Hippocampal formation (tissue), 2 donors: Measurements from ENCODE around the gene CNOT6.

Experiments used
- DNase-seq, 2 donors: peaks; one replicate each; lab custom pipeline; 2025; lab: John Stamatoyannopoulos, UW

The CNOT6 gene

DNA sequence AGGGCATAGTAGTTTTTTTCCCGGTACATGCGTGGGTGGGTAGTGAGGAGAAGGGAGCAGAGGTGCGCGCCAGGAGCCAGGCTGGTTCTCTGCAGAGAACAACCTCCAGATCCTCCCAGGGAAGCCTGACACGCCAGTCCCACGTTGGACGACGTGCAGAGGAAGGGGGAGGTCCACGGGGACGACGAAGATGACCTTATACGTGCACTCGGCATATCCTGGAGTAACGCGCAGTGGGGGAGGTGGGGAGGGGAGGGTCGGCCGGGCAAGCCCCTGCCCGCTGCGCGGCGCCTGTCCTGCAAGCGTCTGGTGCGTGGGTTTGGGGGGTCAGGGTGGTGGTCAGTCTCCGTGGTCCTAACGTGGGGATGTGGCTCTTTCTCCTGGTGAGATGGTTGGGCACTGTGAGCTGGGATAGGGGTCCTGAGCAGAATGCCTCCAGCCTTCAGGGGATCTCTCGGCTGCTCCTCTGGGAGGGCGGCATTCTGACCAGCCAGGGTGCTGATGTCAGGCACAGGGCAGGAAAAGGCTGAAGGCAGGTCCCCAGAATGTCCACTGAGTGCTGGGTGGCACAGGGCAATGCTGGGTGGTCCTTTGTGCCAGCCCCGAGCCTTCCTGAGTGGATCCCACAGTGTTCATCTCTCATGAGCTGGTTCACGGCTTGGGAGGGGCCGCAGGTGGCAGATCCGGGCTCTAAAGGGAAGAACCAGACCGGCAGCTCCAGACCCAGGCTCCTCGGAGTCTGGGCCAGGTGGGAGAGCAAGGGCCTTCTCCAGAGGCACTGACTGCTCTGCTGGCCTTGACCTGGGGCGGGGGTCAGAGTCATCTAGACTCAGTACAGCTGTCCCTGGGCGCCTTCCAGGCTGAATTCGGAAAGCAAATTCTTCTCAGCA, 107.7 kb downstream of the CNOT6 start:
- DNase-seq = no peak

DNA sequence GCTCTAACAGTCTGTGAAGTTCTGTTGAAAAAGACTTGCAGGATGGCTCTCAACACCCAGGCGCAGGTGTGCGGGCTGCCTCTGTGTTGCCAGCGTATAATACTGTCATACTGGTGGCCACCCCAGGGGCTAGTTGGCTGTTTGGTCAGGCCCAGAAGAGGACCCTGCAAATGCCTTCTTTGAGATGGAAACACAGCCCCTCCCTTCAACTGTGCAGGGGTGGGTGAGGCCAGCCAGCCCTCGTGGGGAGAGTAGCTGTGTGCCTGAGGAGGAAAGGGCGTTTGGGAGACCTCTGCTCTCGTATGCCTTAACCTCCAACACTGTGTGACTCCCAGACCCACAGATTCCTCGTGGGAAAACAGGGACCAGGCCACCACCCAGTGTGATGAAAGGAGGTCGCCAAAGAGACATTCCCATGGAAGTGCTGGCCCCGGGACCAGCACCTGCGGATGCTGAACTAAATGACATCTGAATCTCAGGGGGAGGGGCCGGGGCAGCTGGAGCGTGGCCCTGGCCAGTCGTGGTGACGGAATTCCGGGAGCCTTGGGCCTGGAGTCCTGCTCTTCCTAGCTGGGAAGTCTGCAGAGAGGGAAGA, 108.4 kb downstream of the CNOT6 start:
- DNase-seq = no peak

DNA sequence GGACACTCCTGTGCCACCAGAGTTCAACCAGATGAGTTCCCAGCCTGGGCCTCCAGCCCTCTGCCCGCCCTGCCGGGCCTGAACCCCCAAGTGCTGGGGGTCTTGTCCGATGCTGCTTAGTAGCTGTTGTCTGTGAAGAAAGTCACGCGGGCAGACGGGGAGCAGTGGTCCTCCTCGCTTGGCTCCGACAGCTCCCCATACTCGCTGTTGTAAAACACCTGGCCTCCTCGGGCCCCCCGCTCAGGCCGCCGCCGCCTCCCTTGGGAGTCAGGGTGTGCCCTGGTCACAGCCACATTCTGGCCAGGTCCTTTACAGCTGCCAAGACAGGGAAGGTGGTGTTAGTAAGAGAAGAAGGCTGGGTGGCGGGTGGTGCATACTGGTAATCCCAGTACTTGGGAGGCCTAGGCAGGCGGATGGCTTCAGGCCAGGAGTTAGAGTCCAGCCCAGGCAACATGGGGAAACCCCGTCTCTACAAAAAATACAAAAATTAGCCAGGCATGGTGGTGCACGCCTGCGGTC, 109.0 kb downstream of the CNOT6 start:
- DNase-seq = no peak

DNA sequence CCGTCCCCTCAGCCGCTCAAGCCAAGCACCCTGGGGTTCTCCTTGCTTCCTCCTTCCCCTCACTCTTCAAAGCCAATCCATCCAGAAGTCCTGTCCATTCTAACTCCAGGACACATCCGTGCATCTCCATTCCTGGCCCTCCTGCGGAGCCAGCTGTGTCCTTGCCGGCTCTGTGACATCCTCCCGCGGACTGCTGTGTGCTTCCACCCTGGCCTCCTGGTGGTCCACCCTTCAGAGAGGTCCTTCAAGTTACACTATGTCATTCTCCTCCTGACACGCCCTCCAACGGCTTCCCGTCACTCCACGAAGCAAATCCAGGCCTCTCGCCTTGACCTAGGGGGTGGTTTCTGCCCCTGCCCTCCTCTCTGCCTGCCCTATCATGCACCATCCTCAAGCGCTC, 110.1 kb downstream of the CNOT6 start:
- DNase-seq = no peak

DNA sequence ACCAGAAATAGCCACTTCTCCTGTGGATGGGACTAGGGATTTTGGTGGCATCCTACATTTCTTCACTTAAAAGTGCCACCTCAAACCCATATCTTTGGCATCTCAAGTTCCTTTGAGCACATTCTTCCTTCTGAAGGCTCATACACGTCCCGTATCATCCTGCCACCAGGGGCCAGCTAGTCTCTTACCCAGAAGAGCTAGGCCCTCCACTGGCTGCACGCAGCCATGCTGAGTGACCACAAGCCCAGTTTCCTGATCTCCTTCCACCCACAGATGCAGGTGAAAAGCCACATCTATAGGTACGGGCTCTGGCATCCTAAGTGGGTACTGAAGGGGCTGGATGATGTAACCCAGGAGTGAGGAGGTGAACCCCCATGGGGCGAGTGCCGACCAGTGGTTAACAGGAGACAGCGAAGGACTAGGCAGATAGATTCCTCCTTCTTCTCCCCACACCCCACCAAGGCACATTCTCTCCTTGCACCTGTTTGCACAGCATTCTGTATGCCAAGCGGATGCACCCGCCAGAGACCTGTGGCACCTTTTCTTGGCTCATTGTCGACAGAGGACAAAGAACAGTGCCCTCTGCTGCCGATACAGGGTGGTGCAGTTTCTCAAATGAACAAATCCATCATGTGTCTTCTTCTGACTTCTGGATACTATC, 111.5 kb downstream of the CNOT6 start:
- no peak for DNase-seq

DNA sequence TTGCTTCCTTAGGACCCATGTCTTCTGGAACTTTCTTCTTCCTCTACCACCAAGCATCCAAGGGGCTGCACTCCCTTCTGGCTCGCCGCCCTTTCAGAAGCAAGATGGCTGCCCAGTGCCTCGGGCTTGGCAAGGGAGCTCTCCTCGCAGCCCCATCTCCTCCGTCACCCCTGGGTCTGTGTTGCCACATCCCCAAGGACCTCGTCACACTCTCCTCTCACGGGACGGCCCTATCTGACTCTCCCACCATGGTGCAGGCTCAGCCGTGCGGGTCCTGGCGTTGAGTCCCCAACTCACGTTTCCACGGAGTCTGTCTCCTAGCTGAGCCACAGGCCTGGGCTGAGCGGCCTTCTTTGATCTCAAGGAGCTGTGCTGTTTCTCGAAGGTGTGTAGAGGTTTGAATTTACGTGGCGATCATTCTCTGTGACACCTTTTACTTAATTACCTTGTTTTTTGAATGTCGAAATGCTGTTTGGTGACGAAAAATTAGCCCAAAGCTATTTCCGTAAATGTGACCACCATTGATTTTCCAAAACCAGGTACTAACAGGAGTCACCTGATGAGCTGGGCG, 112.1 kb downstream of the CNOT6 start:
- DNase-seq = no peak

DNA sequence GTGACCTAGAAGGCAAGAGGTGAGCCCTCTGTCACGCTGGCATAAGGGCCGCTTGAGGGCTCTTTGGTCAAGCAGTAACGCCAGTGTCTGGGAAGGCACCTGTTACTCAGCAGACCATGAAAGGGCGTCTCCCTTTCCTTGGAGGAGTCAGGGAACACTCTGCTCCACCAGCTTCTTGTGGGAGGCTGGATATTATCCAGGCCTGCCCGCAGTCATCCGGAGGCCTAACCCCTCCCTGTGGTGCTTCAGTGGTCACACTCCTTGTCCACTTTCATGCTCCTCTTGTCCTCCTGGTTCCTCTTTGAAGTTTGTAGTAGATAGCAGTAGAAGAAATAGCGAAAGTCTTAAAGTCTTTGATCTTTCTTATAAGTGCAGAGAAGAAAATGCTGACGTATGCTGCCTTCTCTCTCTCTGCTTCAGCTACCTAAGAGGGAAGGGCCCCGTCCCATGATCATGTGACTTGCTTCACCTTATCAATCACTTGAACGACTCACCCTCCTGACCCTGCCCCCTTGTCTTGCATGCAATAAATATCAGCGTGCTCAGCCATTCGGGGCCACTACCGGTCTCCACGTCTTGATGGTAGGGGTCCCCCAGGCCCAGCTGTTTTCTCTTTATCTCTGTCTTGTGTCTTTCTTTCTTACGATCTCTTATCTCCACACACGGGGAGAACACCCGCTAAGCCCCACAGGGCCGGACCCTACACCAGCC, 113.8 kb downstream of the CNOT6 start:
- no peak for DNase-seq

DNA sequence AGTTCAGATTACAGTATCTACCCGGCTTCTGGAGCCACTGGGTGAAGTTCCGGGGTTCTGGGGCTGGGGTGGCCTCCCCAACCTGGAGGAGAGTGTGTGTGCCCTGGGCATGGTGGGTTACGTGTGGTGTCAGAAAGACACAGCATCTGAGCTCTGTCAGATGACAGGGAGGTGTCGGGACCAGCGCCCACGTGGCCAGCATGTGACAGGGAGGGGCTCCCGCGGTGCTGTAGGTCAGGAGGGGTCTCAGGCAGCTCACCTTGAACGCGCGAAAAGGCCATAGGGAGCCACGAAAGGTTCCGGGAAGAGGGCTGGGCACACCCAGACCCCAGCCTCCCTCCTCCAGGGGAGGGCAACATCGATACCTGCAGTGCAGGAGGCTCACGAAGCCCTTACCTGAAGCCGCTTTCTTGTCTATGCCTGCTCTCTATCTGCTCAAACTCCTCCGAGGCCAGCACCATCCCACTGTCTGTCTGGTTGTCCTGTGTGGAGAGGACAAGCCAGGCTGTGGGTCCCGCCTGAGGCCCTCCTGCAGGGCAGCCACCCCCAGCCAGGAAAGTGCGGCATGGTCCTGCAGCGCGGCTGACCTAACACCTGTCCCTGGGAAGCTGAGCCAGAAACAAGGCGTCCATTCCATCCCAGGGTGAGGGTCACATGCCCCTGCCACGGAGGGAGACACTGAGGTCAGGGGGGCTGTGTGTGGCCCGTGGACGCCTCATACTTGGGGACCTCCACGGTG, 114.6 kb downstream of the CNOT6 start:
- DNase-seq = no peak

DNA sequence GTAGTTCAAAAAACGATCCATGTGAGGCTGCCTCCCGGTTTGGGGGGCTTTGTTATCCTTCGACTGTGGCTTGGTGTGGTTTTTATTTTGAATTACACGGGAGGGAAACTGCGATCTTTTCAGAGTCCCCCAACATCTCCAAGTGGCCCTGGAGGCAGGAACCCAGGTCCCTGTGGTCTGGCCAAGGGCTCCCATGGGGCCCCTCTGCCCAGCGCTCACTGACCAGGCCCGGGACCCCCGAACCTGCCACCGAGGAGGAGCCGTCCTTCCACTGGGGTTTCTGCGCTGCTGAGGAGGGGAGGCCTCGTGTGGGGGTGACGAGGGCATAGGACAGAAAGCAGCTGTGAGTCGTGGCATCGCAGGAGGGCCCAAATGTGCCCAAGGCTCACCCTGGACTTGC, 115.2 kb downstream of the CNOT6 start:
- DNase-seq = no peak

DNA sequence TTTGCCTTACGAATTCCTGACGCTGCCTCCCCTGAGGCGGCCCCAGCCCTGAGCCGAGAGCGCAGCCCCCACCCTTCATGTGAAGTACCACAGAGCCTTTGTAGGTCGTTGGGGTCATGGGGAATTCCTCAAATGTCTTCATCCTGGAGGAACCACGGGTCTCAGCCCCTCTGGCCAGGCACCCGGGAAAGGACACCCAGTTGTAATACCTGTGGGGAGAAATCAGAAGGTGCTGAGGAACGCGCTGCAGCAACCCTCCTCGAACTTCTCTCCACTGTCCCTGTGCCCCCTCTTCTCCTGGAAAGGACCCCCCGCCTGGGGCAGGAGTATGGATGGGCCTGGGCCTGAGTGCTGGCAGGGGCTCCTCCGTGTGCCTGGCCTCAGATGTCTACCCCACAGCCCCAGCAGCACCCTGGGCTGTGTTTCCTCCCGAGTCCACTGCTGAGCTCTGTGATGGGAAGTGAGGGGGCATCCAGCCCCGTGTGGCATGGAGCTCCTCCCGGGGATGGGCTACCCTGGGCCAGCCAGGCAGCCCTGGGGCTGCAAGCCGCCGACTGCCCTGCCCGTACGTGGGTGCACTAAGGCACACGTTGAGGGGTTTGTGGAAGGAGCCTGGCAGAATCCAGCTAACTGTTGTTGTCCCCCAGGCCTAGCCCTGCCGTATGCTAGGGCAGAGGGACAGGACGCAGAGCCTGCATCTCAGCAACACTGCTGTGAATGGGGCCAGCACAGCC, 115.8 kb downstream of the CNOT6 start:
- no peak for DNase-seq

DNA sequence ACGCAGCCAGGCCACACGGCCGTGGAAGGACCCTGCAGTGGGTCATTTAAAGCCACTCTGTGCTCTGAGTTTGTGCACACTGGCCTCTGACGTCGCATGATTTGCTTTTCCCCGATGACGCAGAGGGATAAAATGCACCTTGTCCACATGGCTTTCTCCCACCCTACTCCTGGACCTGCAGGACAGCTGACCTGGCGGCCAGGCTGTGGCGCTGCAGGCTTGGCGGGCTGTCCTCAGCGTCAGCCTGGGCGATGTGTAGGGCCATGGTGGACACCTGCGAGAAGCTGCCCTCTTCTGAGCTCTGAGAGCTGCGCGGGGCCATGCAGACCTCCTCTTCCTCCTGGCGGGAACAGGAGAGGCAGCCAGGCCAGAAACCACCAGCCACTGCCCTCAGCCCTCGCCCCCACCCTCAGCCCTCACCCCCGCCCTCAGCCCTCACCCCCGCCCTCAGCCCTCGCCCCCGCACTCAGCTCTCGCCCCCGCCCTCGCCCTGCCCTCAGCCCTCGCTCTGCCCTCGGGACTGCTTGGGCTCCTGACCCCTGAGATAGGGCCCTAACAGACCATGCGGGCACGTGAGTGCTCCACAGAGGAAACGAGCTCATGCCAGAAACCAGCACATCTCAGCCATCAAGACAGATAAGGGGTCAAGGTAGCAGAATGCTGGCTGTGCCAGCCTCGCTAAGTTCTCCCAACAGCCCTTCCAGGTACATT, 117.1 kb downstream of the CNOT6 start:
- no peak for DNase-seq

DNA sequence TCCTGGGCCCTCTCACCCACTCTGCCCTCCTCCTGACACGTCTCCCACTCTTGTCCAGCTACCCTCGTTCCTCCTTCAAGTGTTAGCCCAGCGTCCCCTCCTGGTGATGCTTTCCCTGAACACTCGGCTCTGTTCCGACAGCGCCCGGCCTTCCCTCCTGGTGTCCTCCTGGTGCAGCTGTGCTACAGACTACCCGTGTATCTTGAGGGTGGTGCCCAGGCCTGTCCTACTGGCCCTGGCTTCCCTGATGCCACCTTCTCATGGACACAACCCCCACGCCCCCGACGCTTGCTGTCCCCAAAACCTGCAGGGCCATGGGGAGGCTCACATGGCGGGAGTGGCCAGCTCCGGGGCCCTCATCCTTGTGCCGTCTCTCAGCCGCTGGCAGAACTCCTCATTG, 118.5 kb downstream of the CNOT6 start:
- no peak for DNase-seq

DNA sequence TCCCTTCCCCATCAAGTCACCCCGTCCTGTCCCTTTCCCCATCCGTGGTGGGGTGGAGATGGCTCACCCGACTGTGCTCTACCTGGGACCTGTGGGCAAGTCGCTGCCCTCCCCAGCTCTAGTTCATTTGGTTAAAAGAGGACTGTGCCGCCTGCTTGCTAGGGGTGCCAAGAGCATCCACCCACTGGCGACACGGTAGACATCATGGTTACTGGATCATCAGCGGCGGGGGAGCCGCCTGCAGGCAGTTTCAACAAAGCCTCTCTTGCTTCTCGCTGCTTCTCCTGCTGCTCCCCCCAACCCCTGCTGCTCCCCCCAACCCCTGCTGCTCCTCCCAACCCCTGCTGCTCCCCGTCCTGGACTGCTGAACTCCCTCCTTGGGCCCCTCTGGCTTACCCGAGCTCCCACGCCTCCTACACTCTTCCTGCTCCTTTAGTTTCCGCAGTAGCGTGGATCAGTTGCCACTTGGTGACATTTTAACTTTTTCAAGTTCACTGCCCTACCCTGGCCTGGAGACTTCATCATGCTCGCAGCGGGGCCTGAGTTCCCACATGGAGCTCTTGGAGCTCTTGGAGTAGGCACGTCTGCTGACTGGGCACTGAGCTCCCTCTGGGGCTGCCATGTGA, 119.1 kb downstream of the CNOT6 start:
- DNase-seq = no peak

DNA sequence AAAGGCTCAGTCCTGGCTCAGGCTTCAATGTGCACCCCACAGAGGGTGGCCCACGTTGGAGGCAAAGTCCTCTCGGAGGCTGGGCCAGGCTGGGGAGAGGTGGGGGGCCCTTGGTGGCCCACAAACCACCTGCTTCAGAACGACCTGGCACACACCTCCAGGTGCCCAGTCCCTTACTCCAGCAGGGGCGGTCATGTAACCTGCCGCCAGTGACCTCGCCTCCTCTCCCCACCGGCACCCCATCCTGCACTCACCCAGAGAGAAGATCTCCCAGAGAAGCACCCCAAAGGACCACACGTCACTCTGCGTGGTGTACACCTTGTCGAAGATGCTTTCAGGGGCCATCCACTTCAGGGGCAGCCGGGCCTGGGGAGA, 119.6 kb downstream of the CNOT6 start:
- no peak for DNase-seq

DNA sequence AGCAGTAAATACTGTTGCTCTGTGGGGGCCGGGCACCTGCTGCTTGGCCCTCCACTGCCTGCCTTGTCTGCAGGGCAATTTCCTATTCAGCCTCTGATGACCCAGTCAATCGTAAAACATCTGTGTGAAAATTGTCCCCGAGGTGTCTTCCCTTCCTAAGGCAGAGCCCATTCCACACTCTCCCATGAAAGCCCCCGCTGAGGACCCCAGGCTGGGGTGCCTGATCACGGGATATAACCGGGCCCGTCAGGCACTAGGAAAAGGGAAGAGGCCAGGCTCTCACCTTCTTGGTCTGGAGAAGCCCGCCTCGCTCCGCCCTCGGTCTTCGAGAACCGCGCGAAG, 124.3 kb downstream of the CNOT6 start:
- no peak for DNase-seq

DNA sequence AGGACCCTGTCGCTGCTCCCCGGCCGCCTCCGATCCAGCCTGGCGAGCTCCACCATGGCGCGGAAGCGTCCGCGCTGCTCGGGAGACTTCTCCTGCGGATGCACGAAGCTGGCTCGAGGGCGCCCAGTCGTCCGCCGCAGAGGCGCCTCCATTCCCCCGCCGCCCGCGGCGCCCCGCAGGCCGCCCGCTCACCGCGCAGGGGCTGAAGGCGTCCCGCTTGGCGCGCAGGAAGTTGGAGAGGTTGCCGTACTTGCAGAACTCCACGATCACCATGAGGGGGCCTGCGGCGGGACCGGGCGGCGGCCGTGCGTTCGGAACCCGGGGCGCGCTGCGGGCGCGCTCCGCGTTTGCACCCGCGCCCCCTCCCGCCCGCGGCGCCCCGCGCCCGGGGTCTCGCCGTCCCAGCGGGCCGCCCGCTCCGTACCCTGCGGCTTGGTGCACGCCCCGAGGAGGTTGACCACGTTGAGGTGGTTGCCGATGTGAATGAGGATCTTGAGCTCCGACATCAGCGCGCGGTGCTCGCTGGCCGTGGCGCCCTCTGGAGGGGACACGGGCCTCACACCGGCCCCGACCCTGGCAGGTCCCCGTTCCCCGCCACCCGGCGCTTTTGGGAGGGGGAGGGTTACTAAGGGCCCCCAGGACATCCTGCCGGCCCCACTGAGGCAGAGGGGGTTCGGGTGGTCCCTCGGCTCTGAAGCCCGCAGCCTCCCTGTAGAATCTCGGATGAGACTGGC, 124.8 kb downstream of the CNOT6 start:
- no peak for DNase-seq

DNA sequence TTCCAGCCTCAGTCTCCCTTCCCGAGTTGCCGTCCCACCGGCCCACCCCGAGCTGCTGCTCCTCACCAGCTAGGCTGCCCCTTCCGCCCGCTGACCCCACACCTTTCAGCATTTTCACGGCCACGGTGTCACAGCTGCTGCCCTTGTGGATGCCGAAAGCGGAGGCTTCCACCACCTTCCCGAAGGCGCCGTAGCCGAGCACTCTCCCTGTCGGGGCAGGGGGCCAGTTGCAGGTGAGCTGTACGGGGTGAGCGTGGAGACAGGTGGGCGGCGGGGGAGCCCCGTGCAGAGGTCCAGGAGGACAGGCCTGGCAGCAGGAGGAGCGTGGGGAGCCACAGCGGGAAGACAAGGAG, 125.4 kb downstream of the CNOT6 start:
- DNase-seq = no peak

DNA sequence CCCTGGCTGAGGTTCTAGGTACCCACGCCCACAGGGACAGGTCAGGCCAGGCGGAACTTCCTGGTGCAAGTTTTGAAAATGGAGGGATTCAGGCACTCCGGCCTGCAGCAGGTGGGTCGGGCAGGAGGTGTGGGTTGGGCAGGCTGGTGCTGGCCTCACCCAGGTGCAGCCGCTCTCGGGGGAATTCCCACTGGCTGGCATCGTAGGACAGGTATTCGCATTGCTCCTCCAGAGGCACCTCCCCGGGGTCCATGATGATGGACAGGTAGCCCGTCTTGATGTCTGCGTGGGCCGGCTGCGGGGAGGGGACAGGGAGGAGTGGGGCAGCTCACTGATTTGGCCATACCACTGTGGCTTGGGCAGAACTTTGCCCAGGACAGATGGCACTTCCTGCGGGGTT, 125.8 kb downstream of the CNOT6 start:
- DNase-seq = no peak

DNA sequence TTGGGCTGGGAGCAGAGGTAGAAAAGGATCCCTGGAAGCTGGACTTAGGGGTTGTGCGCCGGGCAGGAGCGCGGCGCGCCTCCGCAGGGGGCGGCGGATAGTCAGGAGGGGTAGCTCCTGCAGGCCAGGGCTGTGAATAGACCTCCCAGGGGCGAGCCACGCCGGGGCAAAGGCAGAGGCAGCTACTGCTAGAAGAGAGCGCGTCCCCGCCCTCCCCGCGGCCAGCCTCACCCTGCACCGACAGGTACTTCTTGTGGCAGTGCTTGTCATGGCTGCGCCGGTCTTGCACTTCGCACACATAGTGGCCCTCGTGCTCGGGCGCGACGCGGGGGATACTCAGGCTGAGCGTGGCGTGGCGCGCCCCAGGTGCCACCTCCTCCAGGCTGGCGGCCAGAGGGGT, 127.1 kb downstream of the CNOT6 start:
- DNase-seq = no peak
